ENCODE data around the gene SMARCA2. TPM values are rescaled to one million over a fixed set of nuclear protein-coding genes. Genes with fewer than 3 reads are reported as not detected.
"Not testable (repeated sequence)": the region's sequence is repeated elsewhere in the genome, so short reads cannot be mapped to it uniquely, and the experiment has no call there.

The SMARCA2 gene
- total and polyA plus RNA-seq, 8 donors, result 20.5 to 242 (median 78.5) TPM

GRCh38 chr9:2144619-2145018 is 129.5 kb downstream of the SMARCA2 start:
- no peak overlapping the region for H3K27ac ChIP-seq
- no peaks in the 10 kb centered on the region for H3K9me3 ChIP-seq
- no peak overlapping the region for H3K4me3 ChIP-seq
- no peak for DNase-seq
- WGBS, 5 donors, result 82 to 97% (median 95%) methylated on average over 3 of the region's 3 CpGs
- peaks cover 0 to 15% (median 5%) of the 10 kb centered on the region in 4 donors for H3K4me1 ChIP-seq
- TF ChIP-seq EP300 (IDR thresholded peaks at IDR 0.05) (no peak), CTCF (IDR thresholded peaks at IDR 0.05) (no peak), POLR2AphosphoS5 (IDR thresholded peaks at IDR 0.05) (no peak), POLR2A (IDR thresholded peaks at IDR 0.05) (no peak)
- intact Hi-C loops (cut with DNase I; ENCODE audit: low total_unique reads), result no loop called here
- peaks cover 0 to 22% (median 3%) of the 10 kb centered on the region in 4 donors for H3K36me3 ChIP-seq
- H3K27me3 ChIP-seq, result no peaks in the 10 kb centered on the region

GRCh38 chr9:2145746-2146145 is 130.6 kb downstream of the SMARCA2 start:
- H3K36me3 ChIP-seq, result peaks cover 0 to 23% (median 3%) of the 10 kb centered on the region in 4 donors
- intact Hi-C loops (cut with DNase I; ENCODE audit: low total_unique reads), result no loop called here
- no peak overlapping the region for H3K27ac ChIP-seq
- H3K4me3 ChIP-seq, result no peak overlapping the region
- H3K9me3 ChIP-seq, result no peaks in the 10 kb centered on the region
- no peak for DNase-seq
- TF ChIP-seq CTCF (IDR thresholded peaks at IDR 0.05) (no peak), POLR2AphosphoS5 (IDR thresholded peaks at IDR 0.05) (no peak), EP300 (IDR thresholded peaks at IDR 0.05) (no peak), POLR2A (IDR thresholded peaks at IDR 0.05) (no peak)
- no peaks in the 10 kb centered on the region for H3K27me3 ChIP-seq
- peaks cover 0 to 15% (median 3%) of the 10 kb centered on the region in 4 donors for H3K4me1 ChIP-seq
- 81 to 95% (median 91%) methylated on average over 3 of the region's 3 CpGs for WGBS, 5 donors

GRCh38 chr9:2146700-2147099 is 131.6 kb downstream of the SMARCA2 start:
- H3K27me3 ChIP-seq; H3K4me3 ChIP-seq; intact Hi-C loops (cut with DNase I; ENCODE audit: low total_unique reads); DNase-seq; H3K9me3 ChIP-seq; H3K27ac ChIP-seq: not testable (repeated sequence)
- Histone ChIP-seq H3K36me3 (peaks cover 0 to 24% (median 2%) of the 10 kb centered on the region in 4 donors), H3K4me1 (peaks cover 0 to 12% (median 2%) of the 10 kb centered on the region in 4 donors)

GRCh38 chr9:2150338-2150737 is 135.2 kb downstream of the SMARCA2 start:
- Histone ChIP-seq H3K9me3 (no peaks in the 10 kb centered on the region), H3K36me3 (peaks cover 0 to 18% (median 2%) of the 10 kb centered on the region in 4 donors), H3K27me3 (no peaks in the 10 kb centered on the region), H3K27ac (no peak overlapping the region), H3K4me1 (peaks cover 0 to 19% (median 6%) of the 10 kb centered on the region in 4 donors), H3K4me3 (no peak overlapping the region)
- no peak for DNase-seq
- intact Hi-C loops (cut with DNase I; ENCODE audit: low total_unique reads), result no loop called here
- 82 to 89% (median 87%) methylated on average over 5 of the region's 5 CpGs for WGBS, 5 donors
- TF ChIP-seq EP300 (IDR thresholded peaks at IDR 0.05), result no peak
- no peak for TF ChIP-seq POLR2AphosphoS5 (IDR thresholded peaks at IDR 0.05)
- TF ChIP-seq POLR2A (IDR thresholded peaks at IDR 0.05), result no peak
- TF ChIP-seq CTCF (IDR thresholded peaks at IDR 0.05), result no peak

GRCh38 chr9:2151171-2151570 is 136.0 kb downstream of the SMARCA2 start:
- peaks cover 0 to 16% (median 6%) of the 10 kb centered on the region in 4 donors for H3K4me1 ChIP-seq
- no peak overlapping the region for H3K4me3 ChIP-seq
- TF ChIP-seq EP300 (IDR thresholded peaks at IDR 0.05), result no peak
- TF ChIP-seq POLR2A (IDR thresholded peaks at IDR 0.05), result no peak
- no peak for TF ChIP-seq CTCF (IDR thresholded peaks at IDR 0.05)
- TF ChIP-seq POLR2AphosphoS5 (IDR thresholded peaks at IDR 0.05), result no peak
- H3K27me3 ChIP-seq, result no peaks in the 10 kb centered on the region
- WGBS, 5 donors, result 78 to 94% (median 88%) methylated on average over 6 of the region's 6 CpGs
- no peaks in the 10 kb centered on the region for H3K9me3 ChIP-seq
- intact Hi-C loops (cut with DNase I; ENCODE audit: low total_unique reads), result no loop called here
- DNase-seq, result no peak
- peaks cover 0 to 18% (median 2%) of the 10 kb centered on the region in 4 donors for H3K36me3 ChIP-seq
- H3K27ac ChIP-seq, result no peak overlapping the region
